Left renal cortex interstitium (tissue), 4 donors: ENCODE results near the gene ANKRD13C. TPM values are rescaled to one million over a fixed set of nuclear protein-coding genes. Genes with fewer than 3 reads are reported as not detected.

Source experiments
- DNase-seq, 4 donors: peaks; one replicate each; pipeline ENCODE4 v3.0.0-alpha.2; 2013; ENCODE audit warnings: low read depth in 4 of 4, low spot score in 2 of 4, missing footprints in 1 of 4
- polyA plus RNA-seq, 4 donors: library from polyadenylated mRNA; unstranded; fragments of 120-200 nt; gene quantifications; one replicate each; pipeline ENCODE4 v1.2.1, GENCODE V29; 2013; ENCODE audit not compliant: insufficient read length in 4 of 4

ANKRD13C gene
- polyA plus RNA-seq, 4 donors: 25.1 to 31.6 (median 29.3) TPM

GRCh38 chr1:70221238-70222121, 133.0 kb downstream of the ANKRD13C start, which contains the start of gene SRSF11:
TSS of gene SRSF11 (plus strand) at chr1:70221380. CDS start at chr1:70221637, 257 bp downstream.
- DNase-seq: peak in 3 of 4 donors; percentile 91 to 94 (median 91)

- no peak for DNase-seq
These were observed 133.8 kb downstream of the ANKRD13C start for GRCh38 chr1:70220517-70221237.

GRCh38 chr1:70220015-70220414, 134.5 kb downstream of the ANKRD13C start:
- DNase-seq: no peak

GRCh38 chr1:70211541-70211940, 143.0 kb downstream of the ANKRD13C start:
- no peak for DNase-seq

GRCh38 chr1:70210820-70211219, 143.7 kb downstream of the ANKRD13C start:
- DNase-seq: no peak

Other genes starting within 250 kb of the ANKRD13C start
- 10 to 100 TPM; 22.6 to 33.6 (median 29.0) TPM for gene LRRC40, start 149.1 kb downstream of the ANKRD13C start, polyA plus RNA-seq
- gene SRSF11, start 133.3 kb downstream of the ANKRD13C start, polyA plus RNA-seq: 100 to 1,000 TPM; 268 to 529 (median 424) TPM
- 10 to 100 TPM; 10.9 to 15.2 (median 13.5) TPM for gene CTH, start 56.5 kb upstream of the ANKRD13C start, polyA plus RNA-seq